Measurements from ENCODE around the gene FLOT1. TPM values are rescaled to one million over a fixed set of nuclear protein-coding genes. Genes with fewer than 3 reads are reported as not detected.

FLOT1 gene
- total RNA-seq, 4 donors from 2014 or later = 115 to 214 (median 166) TPM

- no peak for TF ChIP-seq POLR2AphosphoS5 (IDR thresholded peaks at IDR 0.05)
- TF ChIP-seq CTCF (IDR thresholded peaks at IDR 0.05) = no peak
- no peak for TF ChIP-seq EP300 (IDR thresholded peaks at IDR 0.05)
- TF ChIP-seq POLR2A (IDR thresholded peaks at IDR 0.05; ENCODE audit: low read depth) = no peak
- DNase-seq (ENCODE audit: extremely low spot score) = no peak
- WGBS = 87% methylated on average over 12 of the region's 12 CpGs
- no peaks in the 10 kb centered on the region for H3K36me3 ChIP-seq
- H3K9me3 ChIP-seq = no peaks in the 10 kb centered on the region
- H3K27me3 ChIP-seq = no peaks in the 10 kb centered on the region
- peaks cover 25 to 62% (median 39%) of the 10 kb centered on the region in 4 donors for H3K4me1 ChIP-seq
- intact Hi-C loops (cut with DNase I) = no loop called here
- H3K27ac ChIP-seq (replicated peaks in 1 of 4) = peak overlapping the region in 1 of 4 donors; percentile 85
- H3K4me3 ChIP-seq = no peak overlapping the region
Observed at GRCh38 chr6:30749554-30750378, 7.3 kb upstream of the FLOT1 start.

GRCh38 chr6:30748851-30749540, 6.5 kb upstream of the FLOT1 start:
- H3K27me3 ChIP-seq = no peaks in the 10 kb centered on the region
- no peaks in the 10 kb centered on the region for H3K36me3 ChIP-seq
- DNase-seq (ENCODE audit: extremely low spot score) = no peak
- H3K9me3 ChIP-seq = no peaks in the 10 kb centered on the region
- WGBS = 81% methylated on average over 8 of the region's 8 CpGs
- intact Hi-C loops (cut with DNase I) = no loop called here
- H3K4me1 ChIP-seq = peaks cover 25 to 66% (median 42%) of the 10 kb centered on the region in 4 donors
- H3K4me3 ChIP-seq = no peak overlapping the region
- TF ChIP-seq CTCF (IDR thresholded peaks at IDR 0.05) = no peak
- TF ChIP-seq POLR2A (IDR thresholded peaks at IDR 0.05; ENCODE audit: low read depth) = no peak
- TF ChIP-seq POLR2AphosphoS5 (IDR thresholded peaks at IDR 0.05) = no peak
- TF ChIP-seq EP300 (IDR thresholded peaks at IDR 0.05) = no peak
- no peak overlapping the region for H3K27ac ChIP-seq (replicated peaks in 1 of 4)

GRCh38 chr6:30747902-30748769, 5.6 kb upstream of the FLOT1 start:
- TF ChIP-seq POLR2AphosphoS5 (IDR thresholded peaks at IDR 0.05) (no peak), POLR2A (IDR thresholded peaks at IDR 0.05; ENCODE audit: low read depth) (no peak), EP300 (IDR thresholded peaks at IDR 0.05) (no peak), CTCF (IDR thresholded peaks at IDR 0.05) (no peak)
- Histone ChIP-seq H3K27me3 (no peaks in the 10 kb centered on the region), H3K9me3 (no peaks in the 10 kb centered on the region), H3K36me3 (no peaks in the 10 kb centered on the region), H3K4me3 (no peak overlapping the region), H3K27ac (replicated peaks in 1 of 4) (peak overlapping the region in 2 of 4 donors; percentile 1 to 12), H3K4me1 (peaks cover 21 to 66% (median 41%) of the 10 kb centered on the region in 4 donors)
- WGBS = 75% methylated on average over 6 of the region's 6 CpGs
- no peak for DNase-seq (ENCODE audit: extremely low spot score)
- intact Hi-C loops (cut with DNase I) = no loop called here

- DNase-seq (ENCODE audit: extremely low spot score) = no peak
- no peaks in the 10 kb centered on the region for H3K27me3 ChIP-seq
- no peaks in the 10 kb centered on the region for H3K36me3 ChIP-seq
- H3K4me3 ChIP-seq = no peak overlapping the region
- no peak overlapping the region for H3K27ac ChIP-seq (replicated peaks in 1 of 4)
- no peaks in the 10 kb centered on the region for H3K9me3 ChIP-seq
- WGBS = 85% methylated on average over 1 of the region's 1 CpG
- TF ChIP-seq EP300 (IDR thresholded peaks at IDR 0.05) (no peak), POLR2A (IDR thresholded peaks at IDR 0.05; ENCODE audit: low read depth) (no peak), POLR2AphosphoS5 (IDR thresholded peaks at IDR 0.05) (no peak), CTCF (IDR thresholded peaks at IDR 0.05) (no peak)
- H3K4me1 ChIP-seq = peaks cover 14 to 61% (median 34%) of the 10 kb centered on the region in 4 donors
- intact Hi-C loops (cut with DNase I) = no loop called here
Observed at GRCh38 chr6:30747300-30747687, 4.8 kb upstream of the FLOT1 start.

Measured in esophagus muscularis mucosa (tissue), 4 donors.